Breast epithelium (tissue), 3 donors: ENCODE results near the gene OVOL1.

Experiments used
- CTCF ChIP-seq, 3 donors: fragments of 450-650 bp; IDR thresholded peaks; one replicate each; pipeline ENCODE4 v1.5.1; 2016 to 2017; ENCODE audit warnings: antibody characterized with exemption in 3 of 3, mild to moderate bottlenecking in 3 of 3, moderate library complexity in 3 of 3
- POLR2A ChIP-seq: fragments of 450-650 bp; IDR thresholded peaks from one replicate; pipeline ENCODE4 v1.6.1; 2016; ENCODE audit warnings: antibody characterized with exemption, mild to moderate bottlenecking, moderate library complexity
- POLR2AphosphoS5 ChIP-seq, 3 donors: sonication (generic); formaldehyde crosslinking; IDR thresholded peaks; one replicate each; pipeline ENCODE4 v1.6.1; 2017; ENCODE audit warnings: antibody characterized with exemption in 3 of 3

GRCh38 chr11:65793625-65794400, 7.0 kb downstream of the OVOL1 start:
- no peak for TF ChIP-seq CTCF (IDR thresholded peaks at IDR 0.05)
- TF ChIP-seq POLR2AphosphoS5 (IDR thresholded peaks at IDR 0.05) = no peak
- no peak for TF ChIP-seq POLR2A
